Skeletal muscle cell (primary cell): Measurements from ENCODE around the gene ZNF816.
"Not testable (repeated sequence)": the region's sequence is repeated elsewhere in the genome, so short reads cannot be mapped to it uniquely, and the experiment has no call there.

ENCODE experiments used
- DNase-seq: peaks from one replicate; pipeline ENCODE4 v3.0.0-alpha.2; 2010; ENCODE audit warnings: low read depth
- H3K4me3 ChIP-seq: 2 replicates; pipeline ENCODE4 v1.5.1; 2011; ENCODE audit warnings: low read depth, mild to moderate bottlenecking, control low read depth, low read length, moderate library complexity

Gene ZNF816

DNA sequence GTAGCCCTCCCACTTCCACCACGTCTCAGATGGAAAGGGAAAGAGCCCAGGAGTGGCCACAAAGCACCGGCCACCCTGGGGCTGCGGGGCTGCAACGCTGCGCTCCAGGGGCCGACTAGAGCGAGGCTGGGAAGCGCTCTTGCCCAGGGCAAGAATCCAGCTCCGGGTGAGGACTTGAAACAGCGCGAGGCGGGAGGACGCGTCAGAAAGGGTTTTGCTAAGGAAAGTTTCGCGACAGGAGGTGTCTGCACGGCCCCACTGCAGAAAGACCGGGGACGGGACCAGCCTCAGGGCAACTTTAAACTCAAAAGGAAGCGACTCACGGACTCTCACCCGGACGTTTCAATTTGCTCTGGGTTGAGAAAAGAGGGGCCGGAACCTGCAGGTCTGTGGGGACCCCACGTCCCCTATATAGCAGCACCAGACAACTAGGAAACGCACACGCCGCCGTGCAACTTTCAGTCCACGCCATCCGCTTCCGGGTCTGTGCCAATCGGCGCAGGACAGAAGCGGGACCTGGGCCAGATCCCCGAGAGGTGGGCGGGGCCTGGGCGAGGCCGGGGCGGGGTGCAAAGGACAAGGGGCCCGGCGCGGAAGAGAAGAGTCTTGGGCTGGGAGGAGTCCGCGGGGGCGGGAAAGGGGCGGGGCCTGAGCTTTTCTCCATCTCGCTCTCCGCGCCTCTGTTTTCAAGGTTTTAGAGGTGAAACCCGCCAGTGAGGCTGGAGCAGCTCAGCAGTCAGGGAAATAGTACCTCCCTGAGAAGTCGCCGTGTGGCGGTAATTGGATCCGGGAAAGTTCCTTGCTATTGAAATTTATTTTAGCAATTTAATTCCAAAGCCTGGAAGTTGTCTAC lies at the start of gene ZNF816:
TSS of gene ZNF816 (minus strand) at position 488 of the 853 bp plus-strand sequence. CDS start 6,792 bp downstream, outside the sequence.
- peak within 1 kb of the TSS; percentile 78 for H3K4me3 ChIP-seq
- DNase-seq: peak; percentile 78

DNA sequence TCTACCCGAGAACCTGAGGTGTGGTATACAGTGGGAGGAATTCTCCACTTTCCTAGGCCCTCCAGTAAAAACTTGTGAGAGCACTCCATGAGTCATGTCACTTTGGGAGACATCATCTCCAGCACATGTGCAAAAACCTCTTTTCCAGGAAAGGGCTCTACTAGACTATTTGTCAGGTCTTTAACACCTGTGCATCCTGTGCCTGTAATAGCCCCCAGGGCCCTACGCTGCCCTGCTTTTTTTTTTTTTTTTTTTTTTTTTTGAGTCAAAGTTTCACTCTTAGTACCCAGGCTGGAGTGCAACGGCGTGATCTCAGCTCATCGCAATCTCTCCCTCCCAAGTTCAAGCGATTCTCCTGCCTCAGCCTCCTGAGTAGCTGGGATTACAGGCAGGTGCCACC lies 49.3 kb upstream of the ZNF816 start:
- H3K4me3 ChIP-seq: no peak overlapping the region
- DNase-seq: no peak

DNA sequence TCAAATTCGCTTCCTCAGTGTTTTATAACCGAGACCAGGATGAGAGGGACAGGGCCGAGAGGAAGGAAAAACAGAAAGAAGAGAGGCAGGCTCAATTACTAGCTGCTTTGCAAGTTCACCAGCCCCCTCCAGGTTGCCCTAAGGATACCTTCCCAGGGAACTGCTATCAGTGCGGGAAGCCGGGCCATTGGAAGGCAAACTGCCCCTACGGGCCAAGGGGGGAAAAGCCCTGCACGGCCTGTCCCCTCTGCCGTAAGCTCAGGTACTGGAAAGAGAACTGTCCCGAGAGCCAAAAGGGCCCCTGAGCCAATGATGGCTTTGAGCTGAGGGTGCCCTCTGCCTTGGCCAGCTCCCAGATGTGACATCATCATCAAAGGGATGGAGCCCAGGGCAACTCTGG lies 47.8 kb upstream of the ZNF816 start:
- H3K4me3 ChIP-seq: no peak overlapping the region
- no peak for DNase-seq

GRCh38 chr19:53008061-53008778 lies 45.5 kb upstream of the ZNF816 start:
- H3K4me3 ChIP-seq: no peak overlapping the region
- no peak for DNase-seq

DNA sequence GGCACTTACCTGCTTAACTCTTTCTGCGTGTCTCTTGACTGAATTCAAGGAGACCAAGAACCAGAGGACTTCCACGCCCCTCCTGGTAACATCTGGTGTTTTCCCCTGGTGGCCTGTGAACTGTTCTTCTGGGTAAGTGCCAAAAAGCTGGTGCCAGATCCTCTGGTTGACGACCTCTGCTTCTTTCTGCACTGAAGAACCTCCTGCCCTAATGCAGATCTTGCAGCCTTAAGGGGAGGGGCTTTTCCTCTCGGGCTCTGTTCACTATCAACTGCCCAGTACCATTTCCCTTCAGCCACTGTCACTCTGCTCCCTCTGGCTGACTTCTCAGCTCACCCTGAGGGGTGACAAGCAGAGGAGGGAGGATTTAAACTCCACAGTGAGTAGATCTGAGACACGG lies 44.9 kb upstream of the ZNF816 start:
- no peak overlapping the region for H3K4me3 ChIP-seq
- no peak for DNase-seq

- DNase-seq: no peak
- no peak overlapping the region for H3K4me3 ChIP-seq
Observed at GRCh38 chr19:53007200-53007599, 44.5 kb upstream of the ZNF816 start.

- H3K4me3 ChIP-seq: no peak overlapping the region
- DNase-seq: no peak
Observed at GRCh38 chr19:53004242-53004641, 41.6 kb upstream of the ZNF816 start.

DNA sequence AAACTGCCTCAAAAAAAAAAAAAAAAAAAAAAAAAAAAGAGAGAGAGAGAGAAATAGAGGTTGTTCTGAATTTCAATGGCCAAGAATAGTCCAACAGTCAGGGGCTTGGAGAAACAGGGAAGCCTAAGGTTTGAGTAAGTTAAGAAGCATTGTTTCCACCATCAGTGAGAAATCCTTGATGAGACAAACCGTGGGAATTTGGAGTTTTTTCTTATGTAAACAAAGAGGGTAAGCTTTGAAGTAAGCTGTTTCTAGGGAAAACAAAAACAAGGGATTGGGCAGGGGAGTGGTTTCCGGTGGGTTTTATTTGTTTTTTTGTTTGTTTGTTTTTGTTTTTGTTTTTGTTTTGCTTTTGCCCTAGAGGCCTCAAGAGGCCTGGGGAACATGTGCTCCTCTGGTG lies 39.8 kb upstream of the ZNF816 start:
- no peak for DNase-seq

GRCh38 chr19:52997975-52998374 lies 35.3 kb upstream of the ZNF816 start:
- DNase-seq: no peak
- H3K4me3 ChIP-seq: no peak overlapping the region

More for the DNA sequence above, 39.8 kb upstream of the ZNF816 start:
- no peak overlapping the region for H3K4me3 ChIP-seq

DNA sequence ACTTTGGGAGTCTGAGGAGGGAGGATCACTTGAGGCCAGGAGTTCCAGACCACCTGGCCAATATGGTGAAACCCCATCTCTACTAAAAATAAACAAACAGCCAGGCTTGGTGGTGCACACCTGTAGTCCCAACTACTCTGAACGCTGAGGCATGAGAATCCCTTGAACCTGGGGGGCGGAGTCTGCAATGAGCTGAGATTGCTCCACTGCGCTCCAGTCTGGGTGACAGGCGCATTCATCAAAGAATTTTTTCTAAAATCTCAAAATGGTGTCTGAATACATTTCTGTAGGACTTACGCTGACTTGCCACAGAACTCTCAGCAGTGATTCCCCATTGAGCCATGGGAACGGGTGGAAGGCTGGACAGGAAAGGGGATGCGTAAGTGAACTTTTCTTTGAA lies 33.0 kb upstream of the ZNF816 start:
- no peak for DNase-seq
- H3K4me3 ChIP-seq: no peak overlapping the region

DNA sequence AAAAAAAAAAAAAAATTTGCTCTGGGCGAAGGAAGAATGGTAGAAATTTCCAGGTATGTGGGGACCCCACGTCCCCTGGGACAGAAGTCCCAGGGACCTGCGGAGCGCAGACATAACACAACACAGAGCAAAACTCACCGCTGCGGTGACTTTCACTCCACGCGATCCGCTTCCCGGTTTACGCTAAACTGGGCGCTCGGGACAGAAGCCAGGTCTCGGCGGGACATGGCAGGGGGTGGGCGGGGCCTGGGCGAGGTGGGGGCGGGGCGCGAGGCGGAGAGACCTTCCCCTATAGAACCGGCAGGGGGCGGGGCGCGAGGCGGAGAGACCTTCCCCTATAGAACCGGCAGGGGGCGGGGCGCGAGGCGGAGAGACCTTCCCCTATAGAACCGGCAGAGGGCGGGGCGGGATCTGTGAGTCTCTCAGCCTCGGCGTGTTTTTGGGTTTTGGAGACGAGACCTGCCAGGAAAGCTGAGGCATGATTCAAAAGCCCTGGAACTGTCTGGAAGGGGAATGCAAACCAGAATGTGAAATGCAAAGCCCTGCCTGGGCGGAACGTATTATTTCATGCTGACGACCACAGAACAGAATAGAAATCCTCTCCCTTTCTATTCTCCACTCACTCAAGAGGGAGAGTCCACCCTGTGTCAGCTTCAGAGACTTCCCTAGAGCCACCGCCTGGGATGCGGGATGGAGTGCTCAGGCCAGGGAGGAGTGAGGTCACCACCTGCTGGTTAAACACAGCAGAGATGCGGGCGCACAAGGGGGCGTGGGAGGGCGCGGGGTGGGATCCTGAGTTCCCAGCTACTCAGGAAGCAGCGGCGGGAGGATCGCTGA lies 30.9 kb upstream of the ZNF816 start:
- peak overlapping the region; percentile 54 for H3K4me3 ChIP-seq
- peak; percentile 47 for DNase-seq

- no peak for DNase-seq
- H3K4me3 ChIP-seq: peak overlapping the region; percentile 49
Observed at GRCh38 chr19:52992109-52993004, 29.7 kb upstream of the ZNF816 start.

- DNase-seq: peak; percentile 4
- no peak overlapping the region for H3K4me3 ChIP-seq
Observed at GRCh38 chr19:52991484-52991883, 28.8 kb upstream of the ZNF816 start.

- DNase-seq: no peak
Observed at GRCh38 chr19:52990759-52991418, 28.2 kb upstream of the ZNF816 start.

GRCh38 chr19:52988506-52988905 lies 25.8 kb upstream of the ZNF816 start:
- DNase-seq: no peak
- no peak overlapping the region for H3K4me3 ChIP-seq

More at GRCh38 chr19:52990759-52991418, 28.2 kb upstream of the ZNF816 start:
- no peak overlapping the region for H3K4me3 ChIP-seq

DNA sequence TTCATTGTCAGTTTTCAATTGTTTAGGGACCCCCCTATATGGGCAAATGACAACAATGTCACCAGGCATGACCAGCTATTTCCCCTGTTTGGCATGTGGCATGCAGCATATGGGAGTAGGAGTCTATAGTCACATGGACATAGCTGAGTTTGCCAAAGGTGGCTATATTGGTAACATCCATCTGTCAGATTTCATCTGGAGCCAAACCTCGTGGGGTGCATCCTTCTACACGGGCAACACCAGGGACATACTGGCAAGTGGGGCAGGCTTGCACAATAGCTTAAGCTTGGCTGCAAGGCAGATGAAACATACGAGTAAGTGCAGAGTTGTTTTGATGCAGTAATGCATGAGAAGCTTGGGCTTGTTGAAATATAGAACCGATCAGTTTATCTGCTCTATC lies 24.5 kb upstream of the ZNF816 start:
- no peak for DNase-seq

GRCh38 chr19:52983167-52983566 lies 20.5 kb upstream of the ZNF816 start:
- not testable (repeated sequence) for DNase-seq, H3K4me3 ChIP-seq

More for the DNA sequence above, 24.5 kb upstream of the ZNF816 start:
- H3K4me3 ChIP-seq: no peak overlapping the region

DNA sequence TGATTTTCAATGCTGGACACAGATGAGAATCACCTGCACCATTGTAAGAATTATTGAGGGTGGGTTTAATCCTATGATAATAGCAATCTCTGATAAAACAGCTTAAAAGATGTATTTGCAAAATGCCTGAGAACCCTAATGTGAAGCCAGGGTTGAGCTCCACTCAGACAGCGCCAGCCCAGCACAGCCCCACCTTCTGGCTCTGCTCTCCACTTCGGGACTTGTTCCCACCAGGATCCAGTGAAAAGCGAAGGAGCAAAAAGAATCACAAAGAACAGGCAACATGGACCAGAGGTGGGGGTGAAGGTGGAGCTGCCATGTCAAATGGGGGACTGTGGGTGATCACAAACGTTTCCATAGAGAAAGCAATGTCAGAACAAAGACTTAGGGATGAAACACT lies 18.6 kb upstream of the ZNF816 start:
- H3K4me3 ChIP-seq: no peak overlapping the region
- DNase-seq: no peak
